ENCODE measurements around the gene CHST11.

DNA sequence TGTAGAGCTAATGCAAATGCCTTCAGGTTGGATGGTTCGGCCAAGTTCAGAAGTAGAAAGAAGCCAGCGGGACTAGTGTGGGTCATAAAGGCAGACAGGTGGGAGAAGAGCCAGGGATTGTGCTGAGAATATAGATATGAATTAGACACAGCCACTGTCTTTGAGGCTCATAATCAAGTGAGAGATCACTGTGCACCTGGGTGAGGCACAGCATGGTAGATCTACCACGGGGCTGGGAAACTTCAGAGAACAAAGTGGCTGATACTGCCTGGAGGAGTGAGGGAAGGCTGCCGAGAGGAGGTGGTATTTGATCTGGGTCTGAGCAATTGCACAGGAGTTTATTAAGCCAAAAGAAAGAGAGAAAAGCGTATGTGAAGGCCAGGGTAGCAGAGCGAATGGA is 40.6 kb upstream of the CHST11 start:
- TF ChIP-seq CTCF (IDR thresholded peaks at IDR 0.05) (no peak), POLR2A (IDR thresholded peaks at IDR 0.05) (no peak)
